Smooth muscle cell (in vitro differentiated cells): Measurements from ENCODE around the gene CASK. TPM values are rescaled to one million over a fixed set of nuclear protein-coding genes. Genes with fewer than 3 reads are reported as not detected.
A peak's percentile ranks its signal among the peaks of the same experiment; 100 is the strongest.

Experiments used
- DNase-seq: peaks from one replicate; lab custom pipeline; 2025; ENCODE audit not compliant: unreplicated experiment; lab: John Stamatoyannopoulos, UW
- H2AFZ ChIP-seq: fragments of 200-600 bp; sonication (generic); 2 replicates; pipeline ENCODE4 v1.6.0; 2016; ENCODE audit warnings: antibody characterized with exemption, low read depth, mild to moderate bottlenecking
- H3F3A ChIP-seq: fragments of 200-600 bp; sonication (generic); 2 replicates; pipeline ENCODE4 v1.6.0; 2017; ENCODE audit warnings: antibody characterized with exemption, low read depth
- H3K27ac ChIP-seq: fragments of 200-600 bp; sonication (generic); 2 replicates; pipeline ENCODE4 v1.5.1; 2016; ENCODE audit warnings: low read depth, mild to moderate bottlenecking
- H3K27me3 ChIP-seq: fragments of 200-600 bp; sonication (generic); 2 replicates; pipeline ENCODE4 v1.6.1; 2016; ENCODE audit warnings: low read depth, mild to moderate bottlenecking
- H3K36me3 ChIP-seq: fragments of 200-600 bp; sonication (generic); 2 replicates; pipeline ENCODE4 v1.5.1; 2016; ENCODE audit warnings: low read depth
- H3K4me1 ChIP-seq: fragments of 200-600 bp; sonication (generic); 2 replicates; pipeline ENCODE4 v1.5.1; 2016; ENCODE audit warnings: low read depth
- H3K4me2 ChIP-seq: fragments of 200-600 bp; sonication (generic); 2 replicates; pipeline ENCODE4 v1.6.0; 2016; ENCODE audit warnings: mild to moderate bottlenecking
- H3K4me3 ChIP-seq: fragments of 200-600 bp; sonication (generic); 2 replicates; pipeline ENCODE4 v1.5.1; 2016; ENCODE audit warnings: mild to moderate bottlenecking
- H3K79me2 ChIP-seq: fragments of 200-600 bp; sonication (generic); 2 replicates; pipeline ENCODE4 v1.6.0; 2016; ENCODE audit warnings: low read depth, mild to moderate bottlenecking
- H3K9ac ChIP-seq: fragments of 200-600 bp; sonication (generic); 2 replicates; pipeline ENCODE4 v1.6.0; 2016; ENCODE audit warnings: low read depth
- H3K9me3 ChIP-seq: fragments of 200-600 bp; sonication (generic); replicated peaks from 2 replicates; pipeline ENCODE4 v1.5.1; 2016; ENCODE audit warnings: low read depth
- H4K20me1 ChIP-seq: fragments of 200-600 bp; sonication (generic); 2 replicates; pipeline ENCODE4 v1.6.0; 2016; ENCODE audit warnings: low read depth
- CTCF ChIP-seq: fragments of 200-600 bp; sonication (generic); IDR thresholded peaks from 2 replicates; pipeline ENCODE4 v1.5.1; 2017; ENCODE audit warnings: borderline replicate concordance, mild to moderate bottlenecking, antibody characterized with exemption; ENCODE audit not compliant: insufficient read depth, poor library complexity, severe bottlenecking
- WGBS: methylation state at CpG from one replicate; pipeline ENCODE4 v1.1.7; 2016; ENCODE audit warnings: low lambda C conversion rate; 5-methylcytosine and 5-hydroxymethylcytosine counted together
- polyA plus RNA-seq: library from polyadenylated mRNA; unstranded; fragments of >200 nt; fragmentation: Nextera tagmentation; extraction: Ambion mirVana; gene quantifications from 2 replicates; pipeline ENCODE4 v1.2.1, GENCODE V29; 2016
- total RNA-seq: library from RNA; depleted of rRNA; stranded (reverse); fragments of >200 nt; gene quantifications from 2 replicates; pipeline ENCODE4 v1.2.3, GENCODE V29; 2014

CASK gene
- total and polyA plus RNA-seq, 2 experiments from 2014 or later = 49.4 to 97.5 TPM

DNA sequence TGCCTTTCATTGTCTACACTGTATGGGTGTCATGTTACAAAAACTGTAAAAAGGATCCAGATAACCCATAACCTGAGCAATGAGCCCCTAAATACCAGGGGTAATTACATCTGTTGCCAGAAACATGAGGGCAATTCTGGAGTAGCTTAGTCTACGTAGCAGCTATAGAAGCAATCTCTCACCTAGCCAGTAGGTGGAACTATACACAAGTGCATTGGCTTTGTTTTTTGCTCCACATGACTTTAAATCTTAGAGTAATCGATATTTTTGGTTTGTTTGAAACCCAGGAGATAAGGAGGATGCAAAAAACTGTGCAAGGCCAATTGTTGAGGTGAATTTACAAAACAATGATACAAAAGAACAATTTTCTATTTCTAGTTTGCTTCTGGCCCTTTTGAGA lies 141.9 kb downstream of the CASK start:
- H3K9me3 ChIP-seq = no peaks in the 10 kb centered on the region
- peaks cover 4% of the 10 kb centered on the region for H3K4me1 ChIP-seq
- no peak overlapping the region for H3K4me2 ChIP-seq

DNA sequence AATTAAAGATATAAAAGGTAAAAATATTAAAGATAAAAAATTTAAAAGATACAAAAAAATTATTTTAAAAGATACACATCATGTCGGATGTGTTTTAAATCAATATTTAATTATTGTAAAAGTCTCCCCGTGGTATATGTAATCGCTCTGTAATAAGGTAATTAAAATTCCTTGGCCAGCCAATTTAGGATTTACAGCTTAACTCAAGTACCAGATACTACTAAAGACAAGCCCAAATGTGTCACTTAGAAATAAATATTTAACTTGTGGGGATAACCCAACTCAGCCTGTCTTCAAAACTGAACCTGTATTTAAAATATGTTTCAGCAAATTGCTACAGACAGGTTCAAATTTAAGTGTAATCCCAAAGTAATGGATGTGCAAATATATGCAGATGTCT lies 143.4 kb downstream of the CASK start:
- 60% methylated on average over 3 of the region's 3 CpGs for WGBS
- no peak overlapping the region for H2AFZ ChIP-seq
- no peaks in the 10 kb centered on the region for H3K9me3 ChIP-seq
- no peak overlapping the region for H3K9ac ChIP-seq
- no peak overlapping the region for H3K4me2 ChIP-seq
- no peak for TF ChIP-seq CTCF
- no peaks in the 10 kb centered on the region for H3K79me2 ChIP-seq
- no peaks in the 10 kb centered on the region for H3F3A ChIP-seq
- DNase-seq = no peak
- H4K20me1 ChIP-seq = peaks cover 6% of the 10 kb centered on the region
- H3K4me3 ChIP-seq = no peak overlapping the region
- no peaks in the 10 kb centered on the region for H3K27me3 ChIP-seq
- no peaks in the 10 kb centered on the region for H3K36me3 ChIP-seq
- no peak overlapping the region for H3K27ac ChIP-seq
- peaks cover 4% of the 10 kb centered on the region for H3K4me1 ChIP-seq

More for the DNA sequence above, 141.9 kb downstream of the CASK start:
- 26% methylated on average over 2 of the region's 2 CpGs for WGBS
- no peak overlapping the region for H3K4me3 ChIP-seq
- no peak overlapping the region for H3K9ac ChIP-seq
- TF ChIP-seq CTCF = peak; percentile 67
- H2AFZ ChIP-seq = no peak overlapping the region
- H3K79me2 ChIP-seq = no peaks in the 10 kb centered on the region
- H3F3A ChIP-seq = no peaks in the 10 kb centered on the region
- H4K20me1 ChIP-seq = peaks cover 6% of the 10 kb centered on the region
- H3K27me3 ChIP-seq = no peaks in the 10 kb centered on the region
- DNase-seq = no peak
- no peaks in the 10 kb centered on the region for H3K36me3 ChIP-seq
- H3K27ac ChIP-seq = peak overlapping the region; percentile 40

- Histone ChIP-seq H3K27ac (peak overlapping the region; percentile 56), H3K4me2 (peak overlapping the region; percentile 13)
Observed at GRCh38 chrX:41779030-41779564, 144.3 kb downstream of the CASK start.

More at GRCh38 chrX:41779030-41779564, 144.3 kb downstream of the CASK start:
- Histone ChIP-seq H2AFZ (no peak overlapping the region), H3F3A (no peaks in the 10 kb centered on the region), H3K9ac (no peak overlapping the region), H4K20me1 (peaks cover 6% of the 10 kb centered on the region), H3K79me2 (no peaks in the 10 kb centered on the region), H3K27me3 (no peaks in the 10 kb centered on the region), H3K4me3 (no peak overlapping the region), H3K36me3 (no peaks in the 10 kb centered on the region), H3K9me3 (no peaks in the 10 kb centered on the region), H3K4me1 (peaks cover 4% of the 10 kb centered on the region)
- 16% methylated on average over 1 of the region's 1 CpG for WGBS
- TF ChIP-seq CTCF = no peak
- no peak for DNase-seq
